GM18511 (cell line): Measurements from ENCODE around the gene FAAP24.
"Not testable (repeated sequence)": the region's sequence is repeated elsewhere in the genome, so short reads cannot be mapped to it uniquely, and the experiment has no call there.

Source experiments
- ATAC-seq: cut with Tn5 transposase; IDR thresholded peaks from one replicate; pipeline ENCODE4 v1.9.1; 2021; ENCODE audit warnings: mild to moderate bottlenecking, moderate library complexity; ENCODE audit not compliant: unreplicated experiment

Gene FAAP24

GRCh38 chr19:32997716-32998355, 25.8 kb downstream of the FAAP24 start:
- no peak for ATAC-seq

- no peak for ATAC-seq
These were observed 26.7 kb downstream of the FAAP24 start for GRCh38 chr19:32998722-32999121.

- ATAC-seq: no peak
These were observed 28.5 kb downstream of the FAAP24 start for GRCh38 chr19:33000510-33000909.

GRCh38 chr19:33000910-33001309, 28.9 kb downstream of the FAAP24 start:
- no peak for ATAC-seq

- not testable (repeated sequence) for ATAC-seq
These were observed 30.3 kb downstream of the FAAP24 start for GRCh38 chr19:33002126-33002865.

- ATAC-seq: not testable (repeated sequence)
These were observed 31.5 kb downstream of the FAAP24 start for GRCh38 chr19:33003424-33004024.

GRCh38 chr19:33005440-33005839, 33.4 kb downstream of the FAAP24 start:
- ATAC-seq: no peak

GRCh38 chr19:33008738-33009137, 36.7 kb downstream of the FAAP24 start:
- ATAC-seq: no peak

GRCh38 chr19:33010891-33011290, 38.8 kb downstream of the FAAP24 start:
- not testable (repeated sequence) for ATAC-seq

GRCh38 chr19:33022472-33023116, 50.6 kb downstream of the FAAP24 start:
- no peak for ATAC-seq

GRCh38 chr19:33024398-33024797, 52.4 kb downstream of the FAAP24 start:
- no peak for ATAC-seq

- ATAC-seq: not testable (repeated sequence)
These were observed 53.6 kb downstream of the FAAP24 start for GRCh38 chr19:33025468-33026238.

- not testable (repeated sequence) for ATAC-seq
These were observed 54.6 kb downstream of the FAAP24 start for GRCh38 chr19:33026602-33027001.
